SU-DHL-6 (cell line): ENCODE measurements around the gene TAPT1.

Experiments used
- H2AFZ ChIP-seq: fragments of 200-600 bp; sonication (generic); 2 replicates; pipeline ENCODE4 v1.6.1; 2014; ENCODE audit warnings: low read depth, mild to moderate bottlenecking, moderate library complexity, mixed read lengths, antibody characterized with exemption, low read length; ENCODE audit not compliant: severe bottlenecking
- H3F3A ChIP-seq: fragments of 200-600 bp; shearing (Covaris generic); 2 replicates; pipeline ENCODE4 v1.6.0; 2016; ENCODE audit warnings: antibody characterized with exemption, mild to moderate bottlenecking; ENCODE audit not compliant: insufficient read depth
- H3K27ac ChIP-seq: fragments of 200-600 bp; sonication (generic); 2 replicates; pipeline ENCODE4 v1.5.1; 2016; ENCODE audit warnings: low read depth, mild to moderate bottlenecking, low read length, moderate library complexity, mixed read lengths
- H3K27me3 ChIP-seq: fragments of 200-600 bp; sonication (generic), shearing (Covaris generic); 2 replicates; pipeline ENCODE4 v1.6.0; 2014; ENCODE audit warnings: mild to moderate bottlenecking, low read length
- H3K36me3 ChIP-seq: fragments of 200-600 bp; sonication (generic); 2 replicates; pipeline ENCODE4 v1.6.1; 2014; ENCODE audit warnings: mild to moderate bottlenecking, low read length, mixed read lengths
- H3K4me2 ChIP-seq: fragments of 300-600, 200-600 bp; shearing (Covaris generic), sonication (generic); 2 replicates; pipeline ENCODE4 v1.6.0; 2014; ENCODE audit warnings: low read length, low read depth, mild to moderate bottlenecking; ENCODE audit not compliant: poor library complexity, severe bottlenecking
- H3K4me3 ChIP-seq: fragments of 200-600 bp; sonication (generic); 2 replicates; pipeline ENCODE4 v1.5.1; 2014; ENCODE audit warnings: antibody characterized with exemption, low read length, mild to moderate bottlenecking, mixed read lengths; ENCODE audit not compliant: insufficient read depth, poor library complexity, severe bottlenecking
- H3K79me2 ChIP-seq: fragments of 200-600 bp; sonication (generic); 2 replicates; pipeline ENCODE4 v1.6.1; 2014; ENCODE audit warnings: mild to moderate bottlenecking, low read length, moderate library complexity; ENCODE audit not compliant: insufficient read depth
- H3K9ac ChIP-seq: fragments of 200-600 bp; sonication (generic); 2 replicates; pipeline ENCODE4 v1.7.0; 2014; ENCODE audit warnings: mild to moderate bottlenecking, low read length
- H3K9me2 ChIP-seq: fragments of 200-600 bp; sonication (generic); replicated peaks from 2 replicates; pipeline ENCODE4 v1.6.1; 2014; ENCODE audit warnings: low read length; ENCODE audit not compliant: insufficient read depth
- H3K9me3 ChIP-seq: fragments of 200-600 bp; sonication (generic); 2 replicates; pipeline ENCODE4 v1.6.1; 2014; ENCODE audit warnings: low read length, mixed read lengths; ENCODE audit not compliant: insufficient read depth
- H4K20me1 ChIP-seq: fragments of 200-600 bp; sonication (generic); 2 replicates; pipeline ENCODE4 v1.6.1; 2014; ENCODE audit warnings: low read depth, mild to moderate bottlenecking, antibody characterized with exemption, low read length, moderate library complexity, mixed read lengths
- EZH2phosphoT487 ChIP-seq: fragments of 200-600 bp; sonication (generic), shearing (Covaris generic); conservative IDR thresholded peaks from 2 replicates; pipeline ENCODE4 v1.6.1; 2018; ENCODE audit warnings: mild to moderate bottlenecking, antibody characterized with exemption, low read length, moderate library complexity, mixed read lengths
- TF ChIP-seq, protein P1 (sequence below): fragments of 200-600 bp; sonication (generic); IDR thresholded peaks from one replicate; pipeline ENCODE4 v1.5.1; 2017; ENCODE audit warnings: antibody characterized with exemption, mild to moderate bottlenecking, low read length, moderate library complexity; ENCODE audit not compliant: insufficient read depth, poor library complexity, severe bottlenecking

TAPT1 gene

DNA sequence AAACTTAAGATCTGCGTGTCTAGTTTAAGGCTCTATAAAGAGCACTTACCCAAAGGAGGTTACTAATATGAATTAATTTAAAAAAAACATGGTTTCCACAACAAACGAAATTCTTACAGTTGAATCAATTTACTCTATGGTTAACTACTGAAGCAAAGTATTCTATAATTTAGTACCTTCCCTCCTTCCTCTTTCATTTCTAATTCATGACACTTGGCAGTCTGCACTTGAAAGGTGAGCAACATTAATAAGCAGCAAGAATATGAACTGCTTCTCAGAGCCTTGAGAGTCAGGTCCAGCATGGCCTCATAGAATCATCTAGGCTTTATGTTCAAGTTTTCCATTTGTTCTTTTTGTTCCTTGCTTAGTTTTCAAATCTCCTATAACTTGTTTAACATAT, 42.7 kb downstream of the TAPT1 start:
- H3K4me2 ChIP-seq = no peak overlapping the region
- no peak for TF ChIP-seq EZH2phosphoT487
- TF ChIP-seq, protein P1, sequence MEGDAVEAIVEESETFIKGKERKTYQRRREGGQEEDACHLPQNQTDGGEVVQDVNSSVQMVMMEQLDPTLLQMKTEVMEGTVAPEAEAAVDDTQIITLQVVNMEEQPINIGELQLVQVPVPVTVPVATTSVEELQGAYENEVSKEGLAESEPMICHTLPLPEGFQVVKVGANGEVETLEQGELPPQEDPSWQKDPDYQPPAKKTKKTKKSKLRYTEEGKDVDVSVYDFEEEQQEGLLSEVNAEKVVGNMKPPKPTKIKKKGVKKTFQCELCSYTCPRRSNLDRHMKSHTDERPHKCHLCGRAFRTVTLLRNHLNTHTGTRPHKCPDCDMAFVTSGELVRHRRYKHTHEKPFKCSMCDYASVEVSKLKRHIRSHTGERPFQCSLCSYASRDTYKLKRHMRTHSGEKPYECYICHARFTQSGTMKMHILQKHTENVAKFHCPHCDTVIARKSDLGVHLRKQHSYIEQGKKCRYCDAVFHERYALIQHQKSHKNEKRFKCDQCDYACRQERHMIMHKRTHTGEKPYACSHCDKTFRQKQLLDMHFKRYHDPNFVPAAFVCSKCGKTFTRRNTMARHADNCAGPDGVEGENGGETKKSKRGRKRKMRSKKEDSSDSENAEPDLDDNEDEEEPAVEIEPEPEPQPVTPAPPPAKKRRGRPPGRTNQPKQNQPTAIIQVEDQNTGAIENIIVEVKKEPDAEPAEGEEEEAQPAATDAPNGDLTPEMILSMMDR = no peak
- no peaks in the 10 kb centered on the region for H3F3A ChIP-seq
- no peak overlapping the region for H2AFZ ChIP-seq
- no peak overlapping the region for H3K27ac ChIP-seq
- H3K79me2 ChIP-seq = no peaks in the 10 kb centered on the region
- H3K36me3 ChIP-seq = peaks cover 5% of the 10 kb centered on the region; the same call in 1 of the 2 replicates
- H4K20me1 ChIP-seq = no peaks in the 10 kb centered on the region
- no peak overlapping the region for H3K4me3 ChIP-seq
- H3K9me2 ChIP-seq = no peaks in the 10 kb centered on the region
- no peak overlapping the region for H3K9ac ChIP-seq
- no peaks in the 10 kb centered on the region for H3K9me3 ChIP-seq
- H3K27me3 ChIP-seq = no peaks in the 10 kb centered on the region

DNA sequence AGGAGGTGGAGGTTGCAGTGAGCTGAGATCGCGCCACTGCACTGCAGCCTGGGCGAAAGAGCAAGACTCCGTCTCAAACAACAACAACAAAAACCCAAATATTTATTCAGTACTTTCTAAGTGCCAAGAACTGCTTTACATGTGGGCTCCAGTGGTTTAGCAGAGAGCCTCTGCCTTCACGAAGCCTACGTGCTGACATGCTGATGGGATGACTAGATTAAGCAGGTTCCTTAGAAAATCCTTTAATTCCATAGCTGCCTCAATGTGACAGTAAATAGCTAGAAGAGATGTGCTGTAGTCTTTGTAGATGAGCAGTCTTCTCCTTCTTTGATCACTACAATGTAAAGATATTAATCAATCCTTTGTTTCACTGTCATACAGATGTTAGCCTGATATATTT, 49.6 kb downstream of the TAPT1 start:
- Histone ChIP-seq H3K27me3 (no peaks in the 10 kb centered on the region), H3K9ac (no peak overlapping the region), H3K27ac (no peak overlapping the region), H3F3A (peaks cover 18% of the 10 kb centered on the region; the same call in 1 of the 2 replicates), H3K9me3 (no peaks in the 10 kb centered on the region), H4K20me1 (no peaks in the 10 kb centered on the region), H3K4me3 (no peak overlapping the region), H3K79me2 (no peaks in the 10 kb centered on the region), H3K9me2 (no peaks in the 10 kb centered on the region), H2AFZ (no peak overlapping the region), H3K36me3 (peaks cover 11% of the 10 kb centered on the region; the same call in 1 of the 2 replicates), H3K4me2 (no peak overlapping the region)
- no peak for TF ChIP-seq EZH2phosphoT487
- TF ChIP-seq, protein P1 = no peak

DNA sequence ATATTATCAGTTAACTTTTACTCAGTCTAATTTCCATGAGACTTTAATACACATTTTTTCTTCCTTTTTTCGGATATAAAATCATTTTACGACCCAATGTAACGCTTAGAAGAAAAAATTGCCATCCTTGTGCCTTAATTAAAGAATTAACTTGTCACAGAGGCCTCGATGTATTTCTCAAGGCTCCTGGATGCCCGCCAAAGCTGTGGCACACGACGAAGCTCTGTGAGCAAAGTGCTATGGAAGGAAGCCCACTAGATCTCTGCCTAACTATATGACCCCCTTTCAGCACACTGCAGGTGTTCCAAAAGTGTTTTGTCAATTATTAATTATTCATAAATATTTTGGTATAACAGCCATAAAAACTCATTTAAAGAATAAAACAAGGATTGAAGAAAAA, 54.4 kb downstream of the TAPT1 start:
- Histone ChIP-seq H3F3A (peaks cover 18% of the 10 kb centered on the region; the same call in 1 of the 2 replicates), H4K20me1 (no peaks in the 10 kb centered on the region), H3K79me2 (no peaks in the 10 kb centered on the region), H3K36me3 (peaks cover 6% of the 10 kb centered on the region; the same call in 1 of the 2 replicates), H3K9me2 (no peaks in the 10 kb centered on the region), H3K9me3 (no peaks in the 10 kb centered on the region), H3K27me3 (no peaks in the 10 kb centered on the region), H3K27ac (peak overlapping the region; percentile 61; the same call in 1 of the 2 replicates), H3K9ac (no peak overlapping the region), H3K4me2 (no peak overlapping the region), H3K4me3 (no peak overlapping the region), H2AFZ (no peak overlapping the region)
- TF ChIP-seq, protein P1 = no peak
- no peak for TF ChIP-seq EZH2phosphoT487
